NCI-H1436 treated with DMSO at 0.1 percent for 48 hours (cell line): ENCODE results near the gene ZNF37A.
"Not testable (repeated sequence)": the region's sequence is repeated elsewhere in the genome, so short reads cannot be mapped to it uniquely, and the experiment has no call there.

ENCODE experiments used
- DNase-seq: peaks from one replicate; lab custom pipeline; 2025; lab: John Stamatoyannopoulos, UW

ZNF37A gene

GRCh38 chr10:38150891-38151463 is 56.8 kb downstream of the ZNF37A start:
- not testable (repeated sequence) for DNase-seq

- DNase-seq = no peak
These were observed 62.5 kb downstream of the ZNF37A start for GRCh38 chr10:38156416-38157269.

- DNase-seq = no peak
These were observed 63.1 kb downstream of the ZNF37A start for GRCh38 chr10:38157270-38157685.

- DNase-seq = no peak
These were observed 64.9 kb downstream of the ZNF37A start for GRCh38 chr10:38159004-38159403.

GRCh38 chr10:38163617-38164016 is 69.5 kb downstream of the ZNF37A start:
- DNase-seq = no peak

GRCh38 chr10:38174336-38174735 is 80.2 kb downstream of the ZNF37A start:
- DNase-seq = no peak

GRCh38 chr10:38184477-38184876 is 90.3 kb downstream of the ZNF37A start:
- DNase-seq = no peak
